K562 (cell line): ENCODE measurements around the gene USHBP1. TPM values are rescaled to one million over a fixed set of nuclear protein-coding genes. Genes with fewer than 3 reads are reported as not detected.

Source experiments
- CHCHD3 ChIP-seq: fragments of 250-450 bp; sonication (Bioruptor Pico); IDR thresholded peaks from 2 replicates; pipeline ENCODE4 v2.1.2; 2022; ENCODE audit warnings: mild to moderate bottlenecking
- EP300 ChIP-seq: IDR thresholded peaks from 2 replicates; pipeline ENCODE4 v1.6.1; 2012; ENCODE audit warnings: low read length, improper control_type of control experiment
- FOS ChIP-seq: IDR thresholded peaks from 3 replicates; pipeline ENCODE4 v1.6.1; 2011; ENCODE audit not compliant: insufficient read length; ENCODE audit errors: extremely low read depth
- HNRNPUL1 ChIP-seq: fragments of 200-400 bp; formaldehyde crosslinking; IDR thresholded peaks from 2 replicates; pipeline ENCODE4 v1.6.1; 2017; ENCODE audit warnings: low read length
- JUN ChIP-seq, 2 experiments: sonication (generic) in 1 of 2; formaldehyde crosslinking in 1 of 2; IDR thresholded peaks; 2 replicates each; pipeline versions ENCODE4 v1.6.1 to v1.8.0; 2012 to 2022; ENCODE audit warnings: borderline replicate concordance in 2 of 2, mild to moderate bottlenecking in 2 of 2, improper control_type of control experiment in 1 of 2, low read depth in 1 of 2, low read length in 1 of 2, missing genetic modification reagents in 1 of 2
- KLF10 ChIP-seq: fragments of 250-450 bp; sonication (Bioruptor Pico); IDR thresholded peaks from 2 replicates; pipeline ENCODE4 v1.6.1; 2021; ENCODE audit warnings: matching md5 sums
- MIER1 ChIP-seq: fragments of 450-650 bp; IDR thresholded peaks from 2 replicates; pipeline ENCODE4 v1.6.1; 2016; ENCODE audit warnings: antibody characterized with exemption, mild to moderate bottlenecking, low read depth
- NCOA1 ChIP-seq: fragments of 450-650 bp; IDR thresholded peaks from 2 replicates; pipeline ENCODE4 v1.6.1; 2016; ENCODE audit warnings: low read depth
- NCOA4 ChIP-seq: fragments of 450-650 bp; IDR thresholded peaks from 2 replicates; pipeline ENCODE4 v1.6.1; 2018; ENCODE audit warnings: mild to moderate bottlenecking; ENCODE audit not compliant: partially characterized antibody
- NFE2 ChIP-seq: IDR thresholded peaks from 2 replicates; pipeline ENCODE4 v1.6.1; 2014; ENCODE audit warnings: antibody characterized with exemption, low read depth
- NR2F6 ChIP-seq: fragments of 450-650 bp; formaldehyde crosslinking; IDR thresholded peaks from 2 replicates; pipeline ENCODE4 v1.4.0; 2020; ENCODE audit warnings: mild to moderate bottlenecking
- NR4A1 ChIP-seq, 2 experiments: fragments of 250-450 bp in 1 of 2; fragments of 450-650 bp in 1 of 2; sonication (Bioruptor Pico) in 1 of 2; IDR thresholded peaks; 2 replicates each; pipeline versions ENCODE4 v1.4.0 to v1.6.1; 2016 to 2020; ENCODE audit warnings: mild to moderate bottlenecking in 2 of 2, missing compliant biosample characterization in 1 of 2, missing genetic modification characterization in 1 of 2, moderate library complexity in 1 of 2
- RCOR1 ChIP-seq, 2 experiments: IDR thresholded peaks; 2 replicates each; pipeline ENCODE4 v1.6.1; 2012; ENCODE audit warnings: low read depth in 2 of 2, low read length in 2 of 2, borderline replicate concordance in 1 of 2, improper control_type of control experiment in 1 of 2
- SUPT5H ChIP-seq: fragments of 450-650 bp; IDR thresholded peaks from 2 replicates; pipeline ENCODE4 v1.6.1; 2016
- TCFL5 ChIP-seq: fragments of 250-450 bp; sonication (Bioruptor Pico); conservative IDR thresholded peaks from 2 replicates; pipeline ENCODE4 v1.6.1; 2021; ENCODE audit warnings: mild to moderate bottlenecking, moderate library complexity, matching md5 sums
- ZFP36 ChIP-seq: fragments of 150-350 bp; IDR thresholded peaks from 2 replicates; pipeline ENCODE4 v1.6.1; 2018; ENCODE audit warnings: low read length, low read depth; ENCODE audit not compliant: partially characterized antibody
- ZHX1 ChIP-seq: fragments of 150-350 bp; conservative IDR thresholded peaks from 2 replicates; pipeline ENCODE4 v1.6.1; 2014; ENCODE audit warnings: low read length
- polyA plus RNA-seq, 8 experiments: library from polyadenylated mRNA; depleted of rRNA in 4 of 8; stranded (reverse) in 5 of 8; unstranded in 3 of 8; fragments of >200 nt; fragmentation: Nextera tagmentation in 2 of 8; fragmentation: Illumina TruSeq in 1 of 8; extraction: Ambion mirVana in 2 of 8; extraction: Trizol in 1 of 8; gene quantifications; 2 replicates each; pipeline versions ENCODE4 v1.2.1 to v1.2.3, GENCODE V29; 2011 to 2014; ENCODE audit warnings: inconsistent platforms in 1 of 8, missing spikeins in 1 of 8
- total RNA-seq, 7 experiments: library from RNA; depleted of rRNA in 6 of 7; stranded (reverse); fragments of >200 nt in 6 of 7; fragmentation: Illumina TruSeq in 2 of 7; extraction: Trizol in 2 of 7; gene quantifications; 2 replicates each; pipeline versions ENCODE4 v1.2.1 to v1.2.3, GENCODE V29; 2011 to 2021; ENCODE audit warnings: low replicate concordance in 1 of 7
- TF ChIP-seq, protein P1 (sequence below), 3 experiments: IDR thresholded peaks in 2 of 3; conservative IDR thresholded peaks in 1 of 3; 2 replicates each; pipeline ENCODE4 v1.5.1; 2011 to 2012; ENCODE audit warnings: low read length in 3 of 3, mild to moderate bottlenecking in 3 of 3, control low read depth in 2 of 3, improper control_type of control experiment in 1 of 3, inconsistent platforms in 1 of 3, low read depth in 1 of 3, mixed read lengths in 1 of 3, moderate library complexity in 1 of 3; ENCODE audit not compliant: insufficient read depth in 2 of 3
- TF ChIP-seq, protein P2 (sequence below), 2 experiments: fragments of 450-650 bp in 1 of 2; IDR thresholded peaks; 2 replicates each; pipeline ENCODE4 v1.6.1; 2011 to 2017; ENCODE audit warnings: low read depth in 2 of 2, antibody characterized with exemption in 1 of 2, borderline replicate concordance in 1 of 2, low read length in 1 of 2, mild to moderate bottlenecking in 1 of 2, mixed read lengths in 1 of 2; ENCODE audit not compliant: control insufficient read depth in 1 of 2

Gene USHBP1
- total and polyA plus RNA-seq, 9 of the 15 experiments (the other 6 are each of a cell fraction or from before 2014, with no cell fraction given) = 0.03 to 0.10 (median 0.05) TPM; not detected in 5

GRCh38 chr19:17292301-17293074, 27.9 kb upstream of the USHBP1 start (continued):
- TF ChIP-seq RCOR1 (IDR thresholded peaks at IDR 0.05; ENCODE audit: borderline replicate concordance in 1 of 2, low read depth in 2 of 2, low read length in 2 of 2) (peak in 1 of 2 experiments; percentile 67; a peak in 2 of 4 replicates), KLF10 (CRISPR knock-in tag) (no peak), TCFL5 (CRISPR knock-in tag) (no peak), NFE2 (no peak), NR2F6 (no peak), JUN (IDR thresholded peaks at IDR 0.05; ENCODE audit: borderline replicate concordance, low read depth, low read length) (peak; percentile 23; the same call in 1 of the 2 replicates), JUN (CRISPR knock-in tag; IDR thresholded peaks at IDR 0.05; ENCODE audit: borderline replicate concordance) (no peak), NCOA4 (no peak), NR4A1 (CRISPR knock-in tag; IDR thresholded peaks at IDR 0.05) (no peak), NR4A1 (tag; IDR thresholded peaks at IDR 0.05) (no peak), SUPT5H (peak; percentile 74), HNRNPUL1 (no peak), FOS (no peak), MIER1 (0 out of 2 replicates have a peak, but pooled peaks have one; percentile 50), NCOA1 (0 out of 2 replicates have a peak, but pooled peaks have one; percentile 49), EP300 (peak; percentile 24; the same call in 1 of the 2 replicates), CHCHD3 (no peak), ZHX1 (0 out of 2 replicates have a peak, but pooled peaks have one; percentile 27), ZFP36 (peak; percentile 90)
- TF ChIP-seq, protein P1, sequence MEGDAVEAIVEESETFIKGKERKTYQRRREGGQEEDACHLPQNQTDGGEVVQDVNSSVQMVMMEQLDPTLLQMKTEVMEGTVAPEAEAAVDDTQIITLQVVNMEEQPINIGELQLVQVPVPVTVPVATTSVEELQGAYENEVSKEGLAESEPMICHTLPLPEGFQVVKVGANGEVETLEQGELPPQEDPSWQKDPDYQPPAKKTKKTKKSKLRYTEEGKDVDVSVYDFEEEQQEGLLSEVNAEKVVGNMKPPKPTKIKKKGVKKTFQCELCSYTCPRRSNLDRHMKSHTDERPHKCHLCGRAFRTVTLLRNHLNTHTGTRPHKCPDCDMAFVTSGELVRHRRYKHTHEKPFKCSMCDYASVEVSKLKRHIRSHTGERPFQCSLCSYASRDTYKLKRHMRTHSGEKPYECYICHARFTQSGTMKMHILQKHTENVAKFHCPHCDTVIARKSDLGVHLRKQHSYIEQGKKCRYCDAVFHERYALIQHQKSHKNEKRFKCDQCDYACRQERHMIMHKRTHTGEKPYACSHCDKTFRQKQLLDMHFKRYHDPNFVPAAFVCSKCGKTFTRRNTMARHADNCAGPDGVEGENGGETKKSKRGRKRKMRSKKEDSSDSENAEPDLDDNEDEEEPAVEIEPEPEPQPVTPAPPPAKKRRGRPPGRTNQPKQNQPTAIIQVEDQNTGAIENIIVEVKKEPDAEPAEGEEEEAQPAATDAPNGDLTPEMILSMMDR (IDR thresholded peaks at IDR 0.05 in 2 of 3, conservative IDR thresholded peaks at IDR 0.05 in 1 of 3; ENCODE audit: insufficient read depth in 2 of 3, low read depth in 1 of 3, low read length in 3 of 3) = peak; percentile 88 to 96 (median 91)
- TF ChIP-seq, protein P2, sequence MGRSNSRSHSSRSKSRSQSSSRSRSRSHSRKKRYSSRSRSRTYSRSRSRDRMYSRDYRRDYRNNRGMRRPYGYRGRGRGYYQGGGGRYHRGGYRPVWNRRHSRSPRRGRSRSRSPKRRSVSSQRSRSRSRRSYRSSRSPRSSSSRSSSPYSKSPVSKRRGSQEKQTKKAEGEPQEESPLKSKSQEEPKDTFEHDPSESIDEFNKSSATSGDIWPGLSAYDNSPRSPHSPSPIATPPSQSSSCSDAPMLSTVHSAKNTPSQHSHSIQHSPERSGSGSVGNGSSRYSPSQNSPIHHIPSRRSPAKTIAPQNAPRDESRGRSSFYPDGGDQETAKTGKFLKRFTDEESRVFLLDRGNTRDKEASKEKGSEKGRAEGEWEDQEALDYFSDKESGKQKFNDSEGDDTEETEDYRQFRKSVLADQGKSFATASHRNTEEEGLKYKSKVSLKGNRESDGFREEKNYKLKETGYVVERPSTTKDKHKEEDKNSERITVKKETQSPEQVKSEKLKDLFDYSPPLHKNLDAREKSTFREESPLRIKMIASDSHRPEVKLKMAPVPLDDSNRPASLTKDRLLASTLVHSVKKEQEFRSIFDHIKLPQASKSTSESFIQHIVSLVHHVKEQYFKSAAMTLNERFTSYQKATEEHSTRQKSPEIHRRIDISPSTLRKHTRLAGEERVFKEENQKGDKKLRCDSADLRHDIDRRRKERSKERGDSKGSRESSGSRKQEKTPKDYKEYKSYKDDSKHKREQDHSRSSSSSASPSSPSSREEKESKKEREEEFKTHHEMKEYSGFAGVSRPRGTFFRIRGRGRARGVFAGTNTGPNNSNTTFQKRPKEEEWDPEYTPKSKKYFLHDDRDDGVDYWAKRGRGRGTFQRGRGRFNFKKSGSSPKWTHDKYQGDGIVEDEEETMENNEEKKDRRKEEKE (IDR thresholded peaks at IDR 0.05; ENCODE audit: borderline replicate concordance in 1 of 2, control insufficient read depth in 1 of 2, low read depth in 2 of 2, low read length in 1 of 2) = no peak
